ENCODE data around the gene RARG.
"Not testable (repeated sequence)": the region's sequence is repeated elsewhere in the genome, so short reads cannot be mapped to it uniquely, and the experiment has no call there.

RARG gene

GRCh38 chr12:53163008-53163407, 69.0 kb downstream of the RARG start:
- DNase-seq = not testable (repeated sequence)

GRCh38 chr12:53161119-53161911, 70.7 kb downstream of the RARG start:
- no peak for DNase-seq

GRCh38 chr12:53160673-53161072, 71.3 kb downstream of the RARG start:
- DNase-seq = no peak

Measured in stimulated activated CD4-positive, alpha-beta T cell treated with anti-CD3 and anti-CD28 coated beads, Interleukin-12 subunit alpha, Interleukin-12 subunit beta, amount 100 ng/mL, for 4 hours (primary cell).